ENCODE data around the gene THSD7B. TPM values are rescaled to one million over a fixed set of nuclear protein-coding genes. Genes with fewer than 3 reads are reported as not detected.

Gene THSD7B
- total RNA-seq, 1 experiment from 2014 or later: 6.9 TPM

DNA sequence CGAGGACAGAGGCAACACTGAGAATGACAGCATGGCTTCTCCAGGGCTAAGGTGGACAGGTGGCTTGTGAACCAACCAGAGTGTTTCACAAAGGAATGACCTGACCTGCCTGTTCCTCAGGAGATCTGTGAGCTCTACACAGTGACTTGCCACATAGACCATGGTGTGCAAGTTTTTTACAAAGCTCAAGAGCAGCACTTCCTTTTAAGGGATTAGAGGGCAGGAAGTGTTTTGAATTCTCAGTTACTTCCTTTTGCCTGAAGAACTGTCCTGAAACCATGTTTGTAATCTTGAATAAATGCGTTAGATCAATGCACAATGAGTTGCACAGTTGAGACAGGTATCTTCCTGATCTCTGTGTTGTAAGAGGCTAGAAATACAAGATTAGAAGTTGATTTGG, 421.9 kb downstream of the THSD7B start:
- H3K27me3 Mint-ChIP-seq (ENCODE audit: insufficient read depth, unreplicated experiment): no peaks in the 10 kb centered on the region
- BruUV-seq (replicated peaks): no TSS peak
- ChIA-PET POLR2A (no interaction called here), CTCF (no interaction called here)
- TF ChIP-seq, protein P1, sequence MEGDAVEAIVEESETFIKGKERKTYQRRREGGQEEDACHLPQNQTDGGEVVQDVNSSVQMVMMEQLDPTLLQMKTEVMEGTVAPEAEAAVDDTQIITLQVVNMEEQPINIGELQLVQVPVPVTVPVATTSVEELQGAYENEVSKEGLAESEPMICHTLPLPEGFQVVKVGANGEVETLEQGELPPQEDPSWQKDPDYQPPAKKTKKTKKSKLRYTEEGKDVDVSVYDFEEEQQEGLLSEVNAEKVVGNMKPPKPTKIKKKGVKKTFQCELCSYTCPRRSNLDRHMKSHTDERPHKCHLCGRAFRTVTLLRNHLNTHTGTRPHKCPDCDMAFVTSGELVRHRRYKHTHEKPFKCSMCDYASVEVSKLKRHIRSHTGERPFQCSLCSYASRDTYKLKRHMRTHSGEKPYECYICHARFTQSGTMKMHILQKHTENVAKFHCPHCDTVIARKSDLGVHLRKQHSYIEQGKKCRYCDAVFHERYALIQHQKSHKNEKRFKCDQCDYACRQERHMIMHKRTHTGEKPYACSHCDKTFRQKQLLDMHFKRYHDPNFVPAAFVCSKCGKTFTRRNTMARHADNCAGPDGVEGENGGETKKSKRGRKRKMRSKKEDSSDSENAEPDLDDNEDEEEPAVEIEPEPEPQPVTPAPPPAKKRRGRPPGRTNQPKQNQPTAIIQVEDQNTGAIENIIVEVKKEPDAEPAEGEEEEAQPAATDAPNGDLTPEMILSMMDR (IDR thresholded peaks at IDR 0.05; ENCODE audit: insufficient read depth in 1 of 2, low read depth in 1 of 2, low read length in 1 of 2, severe bottlenecking in 1 of 2, unreplicated experiment in 1 of 2): no peak
- Histone ChIP-seq H3K36me3 (ENCODE audit: control insufficient read depth, insufficient read depth, low read length) (no peaks in the 10 kb centered on the region), H3K4me1 (no peaks in the 10 kb centered on the region), H3K27me3 (replicated peaks; ENCODE audit: control insufficient read depth, insufficient read depth, low read length) (no peaks in the 10 kb centered on the region), H3K9me3 (no peaks in the 10 kb centered on the region), H3K4me3 (ENCODE audit: low read depth, low read length) (no peak overlapping the region)
- H3K36me3 Mint-ChIP-seq (ENCODE audit: insufficient read depth, unreplicated experiment): no peaks in the 10 kb centered on the region
- peaks cover 10% of the 10 kb centered on the region for H3K9me3 Mint-ChIP-seq (ENCODE audit: unreplicated experiment)
- DNase-seq: no peak
- intact Hi-C loops (cut with micrococcal nuclease; ENCODE audit: unreplicated experiment): no loop called here
- H3K4me3 Mint-ChIP-seq (ENCODE audit: unreplicated experiment): no peak overlapping the region
- no peaks in the 10 kb centered on the region for H3K4me1 Mint-ChIP-seq (ENCODE audit: low read depth, unreplicated experiment)
- no peak overlapping the region for H3K27ac Mint-ChIP-seq (ENCODE audit: unreplicated experiment)

DNA sequence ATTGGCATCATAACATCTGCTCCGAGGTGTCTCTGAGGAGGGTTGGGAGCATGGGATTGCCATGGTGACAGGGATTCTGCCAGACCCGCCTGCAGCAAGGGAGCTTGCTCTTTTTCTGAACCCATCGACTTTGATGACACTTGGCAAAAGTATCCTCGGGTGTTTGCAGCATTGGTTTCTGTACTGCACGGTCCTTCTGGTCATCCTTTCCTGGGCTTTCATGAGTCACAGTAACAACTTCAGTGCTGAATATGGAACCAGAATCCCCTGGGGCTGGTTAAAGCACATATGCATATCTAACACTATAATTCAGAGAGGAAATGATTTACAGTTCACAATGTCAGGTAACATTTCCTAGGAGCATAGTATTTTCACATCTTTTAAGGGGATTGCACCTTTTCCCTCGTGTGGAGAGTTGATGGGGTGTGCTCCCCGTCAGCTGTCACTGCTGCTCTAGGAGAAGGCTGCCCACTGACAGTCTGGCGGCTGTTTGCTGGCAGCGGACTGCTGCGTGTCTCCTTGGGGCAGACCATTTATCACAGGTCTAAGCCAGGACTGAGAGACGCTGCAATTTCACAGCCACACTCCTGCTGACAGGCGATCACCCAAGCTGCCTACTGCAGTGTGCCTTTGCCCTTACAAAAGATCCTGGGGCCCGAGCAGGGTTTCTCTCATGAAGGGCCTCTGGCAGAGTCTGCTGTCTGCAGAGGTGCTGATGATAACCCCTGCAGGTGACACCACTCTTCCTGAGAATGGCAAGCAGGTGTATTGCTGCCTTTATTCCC, 425.3 kb downstream of the THSD7B start:
- TF ChIP-seq, protein P1 (IDR thresholded peaks at IDR 0.05; ENCODE audit: insufficient read depth in 1 of 2, low read depth in 1 of 2, low read length in 1 of 2, severe bottlenecking in 1 of 2, unreplicated experiment in 1 of 2): no peak
- H3K9me3 ChIP-seq: no peaks in the 10 kb centered on the region
- Mint-ChIP-seq H3K27me3 (ENCODE audit: insufficient read depth, unreplicated experiment) (no peaks in the 10 kb centered on the region), H3K9me3 (ENCODE audit: unreplicated experiment) (peaks cover 10% of the 10 kb centered on the region), H3K4me3 (ENCODE audit: unreplicated experiment) (no peak overlapping the region), H3K36me3 (ENCODE audit: insufficient read depth, unreplicated experiment) (no peaks in the 10 kb centered on the region), H3K27ac (ENCODE audit: unreplicated experiment) (no peak overlapping the region), H3K4me1 (ENCODE audit: low read depth, unreplicated experiment) (peaks cover 7% of the 10 kb centered on the region)
- no peak overlapping the region for H3K4me3 ChIP-seq (ENCODE audit: low read depth, low read length)
- H3K4me1 ChIP-seq: no peaks in the 10 kb centered on the region
- ChIA-PET POLR2A (no interaction called here), CTCF (no interaction called here)
- no peaks in the 10 kb centered on the region for H3K27me3 ChIP-seq (replicated peaks; ENCODE audit: control insufficient read depth, insufficient read depth, low read length)
- H3K36me3 ChIP-seq (ENCODE audit: control insufficient read depth, insufficient read depth, low read length): no peaks in the 10 kb centered on the region
- BruUV-seq (replicated peaks): no TSS peak
- intact Hi-C loops (cut with micrococcal nuclease; ENCODE audit: unreplicated experiment): no loop called here
- no peak for DNase-seq

DNA sequence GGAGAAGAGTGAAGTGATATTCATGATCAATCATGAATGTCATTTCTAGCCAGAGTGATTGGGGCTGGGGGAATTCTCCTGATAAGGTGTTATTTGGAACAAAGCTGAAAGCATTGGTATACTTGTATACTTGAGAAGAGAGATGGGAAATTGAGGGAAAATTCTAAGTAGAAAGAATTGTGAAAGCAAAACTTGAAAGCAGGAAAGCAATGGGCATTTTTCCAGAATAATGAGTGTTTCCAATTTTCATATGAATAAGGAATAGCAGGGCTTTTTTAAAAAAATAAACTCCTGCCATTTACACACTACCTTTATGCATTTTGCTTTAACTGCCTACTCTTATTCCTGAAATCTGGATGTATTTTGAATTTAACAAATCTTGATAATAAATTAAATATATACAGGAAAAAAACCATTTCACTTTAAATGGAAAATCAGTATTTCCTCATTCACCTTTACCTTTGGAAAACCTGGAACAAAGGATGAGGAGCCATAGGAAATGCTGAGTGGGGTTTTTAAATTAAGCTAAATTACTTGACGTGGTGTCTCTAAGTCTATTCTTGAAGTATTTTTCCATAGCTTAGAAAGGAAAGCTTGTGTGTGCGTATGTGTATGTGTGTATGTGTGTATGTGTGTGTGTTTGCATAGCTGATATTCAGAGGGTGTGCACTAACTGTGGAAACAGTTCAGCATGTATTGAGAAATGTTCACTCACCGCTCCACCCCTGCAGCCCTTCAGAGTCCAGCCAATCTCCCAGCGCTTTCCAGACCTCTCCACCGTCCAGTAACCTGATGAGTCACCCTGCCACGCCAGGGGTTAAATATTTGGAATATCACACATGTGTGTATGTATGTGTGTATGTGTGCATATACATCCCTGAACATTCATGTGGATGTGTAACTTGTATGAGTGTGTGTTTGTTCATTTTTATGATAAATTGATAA, 427.3 kb downstream of the THSD7B start:
- Mint-ChIP-seq H3K27ac (ENCODE audit: unreplicated experiment) (no peak overlapping the region), H3K4me3 (ENCODE audit: unreplicated experiment) (no peak overlapping the region), H3K4me1 (ENCODE audit: low read depth, unreplicated experiment) (peaks cover 7% of the 10 kb centered on the region), H3K27me3 (ENCODE audit: insufficient read depth, unreplicated experiment) (no peaks in the 10 kb centered on the region), H3K9me3 (ENCODE audit: unreplicated experiment) (peaks cover 10% of the 10 kb centered on the region), H3K36me3 (ENCODE audit: insufficient read depth, unreplicated experiment) (no peaks in the 10 kb centered on the region)
- no peaks in the 10 kb centered on the region for H3K4me1 ChIP-seq
- H3K9me3 ChIP-seq: no peaks in the 10 kb centered on the region
- DNase-seq: no peak
- no peaks in the 10 kb centered on the region for H3K36me3 ChIP-seq (ENCODE audit: control insufficient read depth, insufficient read depth, low read length)
- intact Hi-C loops (cut with micrococcal nuclease; ENCODE audit: unreplicated experiment): no loop called here
- no TSS peak for BruUV-seq (replicated peaks)
- TF ChIP-seq, protein P1 (IDR thresholded peaks at IDR 0.05; ENCODE audit: insufficient read depth in 1 of 2, low read depth in 1 of 2, low read length in 1 of 2, severe bottlenecking in 1 of 2, unreplicated experiment in 1 of 2): no peak
- H3K27me3 ChIP-seq (replicated peaks; ENCODE audit: control insufficient read depth, insufficient read depth, low read length): no peaks in the 10 kb centered on the region
- H3K4me3 ChIP-seq (ENCODE audit: low read depth, low read length): no peak overlapping the region
- ChIA-PET CTCF (interaction anchor here (0.6 kb wide), 1 partner anchor 44 kb away, joined by 3 read pairs; no protein-coding TSS in a partner anchor), POLR2A (no interaction called here)

Data from Caco-2 (cell line).